ENCODE measurements around the gene ZNF22. TPM values are rescaled to one million over a fixed set of nuclear protein-coding genes. Genes with fewer than 3 reads are reported as not detected.

The ZNF22 gene
- 5.4 to 7.2 TPM (median 6.2 TPM) in 5 replicates for total RNA-seq (2022; extraction: Qiagen RNA extraction; ENCODE audit: low read depth)

GRCh38 chr10:45000752-45001380 is at the start of gene ZNF22:
ZNF22 (plus strand) TSS chr10:45000923; CDS start chr10:45003369, 2,446 bp downstream.

GRCh38 chr10:44959247-44960087 is 41.3 kb upstream of the ZNF22 start, which contains the start of gene RASSF4:
RASSF4 (plus strand) TSS chr10:44959802; CDS start chr10:44970203, 10,401 bp downstream.

GRCh38 chr10:44978570-44979280 is 22.0 kb upstream of the ZNF22 start, which contains the start of gene DEPP1:
DEPP1 (minus strand) TSS chr10:44978809; CDS start chr10:44978030, 779 bp downstream.

Other genes with a start within 250 kb of the ZNF22 start
- gene TMEM72, start 89.6 kb upstream of the ZNF22 start, total RNA-seq (2022; extraction: Qiagen RNA extraction; ENCODE audit: low read depth), result not detected in 5 replicates
- gene RASSF4, start 41.1 kb upstream of the ZNF22 start, total RNA-seq (2022; extraction: Qiagen RNA extraction; ENCODE audit: low read depth), result 1.2 to 1.7 TPM (median 1.5 TPM) in 5 replicates
- 1.1 to 2.6 TPM (median 1.5 TPM) in 5 replicates for gene DEPP1, start 22.1 kb upstream of the ZNF22 start, total RNA-seq (2022; extraction: Qiagen RNA extraction; ENCODE audit: low read depth)

All from A549 treated with DMSO at 1 μM for 4 hours (cell line).